OCI-LY1 (cell line): Measurements from ENCODE around the gene MEI1.

Experiments used
- H2AFZ ChIP-seq: fragments of 200-600 bp; sonication (generic), shearing (Covaris generic); 2 replicates; pipeline ENCODE4 v1.6.0; 2014; ENCODE audit warnings: antibody characterized with exemption, mild to moderate bottlenecking, low read length
- H3F3A ChIP-seq: fragments of 200-600 bp; sonication (generic), shearing (Covaris generic); 2 replicates; pipeline ENCODE4 v1.6.0; 2014; ENCODE audit warnings: mild to moderate bottlenecking, antibody characterized with exemption, low read length, moderate library complexity; ENCODE audit not compliant: insufficient read depth
- H3K27ac ChIP-seq: fragments of 200-600 bp; sonication (generic); 2 replicates; pipeline ENCODE4 v1.5.1; 2014; ENCODE audit warnings: low read length, mixed run types, mild to moderate bottlenecking, low read depth; ENCODE audit not compliant: poor library complexity, severe bottlenecking
- H3K27me3 ChIP-seq: fragments of 200-600 bp; sonication (generic); 2 replicates; pipeline ENCODE4 v1.6.0; 2014; ENCODE audit warnings: antibody characterized with exemption, mild to moderate bottlenecking, low read length, moderate library complexity; ENCODE audit not compliant: insufficient read depth
- H3K36me3 ChIP-seq: fragments of 200-600 bp; sonication (generic); 2 replicates; pipeline ENCODE4 v1.6.1; 2014; ENCODE audit warnings: mild to moderate bottlenecking, antibody characterized with exemption, low read length, moderate library complexity, mixed read lengths; ENCODE audit not compliant: insufficient read depth
- H3K4me1 ChIP-seq: fragments of 200-600 bp; sonication (generic); 2 replicates; pipeline ENCODE4 v1.5.1; 2014; ENCODE audit warnings: mild to moderate bottlenecking, low read length, moderate library complexity; ENCODE audit not compliant: insufficient read depth, severe bottlenecking
- H3K4me2 ChIP-seq: fragments of 200-600 bp; sonication (generic), shearing (Covaris generic); 2 replicates; pipeline ENCODE4 v1.6.1; 2014; ENCODE audit warnings: low read length
- H3K4me3 ChIP-seq: fragments of 200-600 bp; sonication (generic); 2 replicates; pipeline ENCODE4 v1.5.1; 2014; ENCODE audit warnings: low read length, low read depth, mild to moderate bottlenecking, mixed read lengths; ENCODE audit not compliant: poor library complexity, severe bottlenecking
- H3K79me2 ChIP-seq: fragments of 200-600 bp; shearing (Covaris generic); 2 replicates; pipeline ENCODE4 v1.6.1; 2016; ENCODE audit warnings: mixed run types, low read length, mixed read lengths; ENCODE audit not compliant: insufficient read depth
- H3K9ac ChIP-seq: fragments of 200-600 bp; sonication (generic), shearing (Covaris generic); 2 replicates; pipeline ENCODE4 v1.6.1; 2014; ENCODE audit warnings: mild to moderate bottlenecking, low read length, mixed read lengths
- H3K9me2 ChIP-seq: fragments of 200-600 bp; sonication (generic), shearing (Covaris generic); 2 replicates; pipeline ENCODE4 v1.6.1; 2014; ENCODE audit warnings: low read depth, mild to moderate bottlenecking, low read length, mixed read lengths
- H3K9me3 ChIP-seq: fragments of 200-600 bp; shearing (Covaris generic); 2 replicates; pipeline ENCODE4 v1.6.1; 2014; ENCODE audit warnings: low read length, mixed read lengths
- H4K20me1 ChIP-seq: fragments of 200-600 bp; sonication (generic), shearing (Covaris generic); 2 replicates; pipeline ENCODE4 v1.6.0; 2016; ENCODE audit warnings: mild to moderate bottlenecking, low read length; ENCODE audit not compliant: insufficient read depth
- CTCF ChIP-seq: fragments of 200-600 bp; sonication (generic), shearing (Covaris generic); IDR thresholded peaks from 2 replicates; pipeline ENCODE4 v1.5.1; 2017; ENCODE audit warnings: mild to moderate bottlenecking, antibody characterized with exemption, low read length, moderate library complexity, mixed read lengths
- EZH2 ChIP-seq: fragments of 200-600 bp; sonication (generic), shearing (Covaris generic); IDR thresholded peaks from 2 replicates; pipeline ENCODE4 v1.8.0; 2017; ENCODE audit warnings: borderline replicate concordance, mixed run types, mild to moderate bottlenecking, antibody characterized with exemption, low read length, moderate library complexity, mixed read lengths

Gene MEI1

DNA sequence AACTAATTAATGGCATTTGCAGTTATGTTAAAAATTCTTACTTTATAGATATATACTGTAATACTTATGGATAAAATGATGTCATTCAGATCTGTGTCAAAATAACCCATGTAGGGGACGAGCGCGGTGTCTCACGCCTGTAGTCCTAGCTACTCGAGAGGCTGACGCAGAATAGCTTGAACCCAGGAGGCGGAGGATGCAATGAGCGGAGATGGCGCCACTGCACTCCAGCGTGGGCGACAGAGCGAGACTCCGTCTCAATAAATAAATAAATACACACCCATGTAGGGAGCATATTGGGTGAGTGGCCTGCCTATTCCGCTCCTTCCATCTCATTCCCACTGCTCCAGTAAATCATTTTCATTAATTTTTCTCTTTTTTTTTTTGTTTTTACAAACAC is 17.7 kb upstream of the MEI1 start:
- Histone ChIP-seq H3K79me2 (peaks cover 70% of the 10 kb centered on the region), H3K9ac (peak overlapping the region; percentile 69), H3K9me3 (no peaks in the 10 kb centered on the region), H2AFZ (no peak overlapping the region), H3K9me2 (no peaks in the 10 kb centered on the region), H3K4me3 (peak overlapping the region; percentile 79), H3K27ac (no peak overlapping the region), H3K4me2 (peak overlapping the region; percentile 58), H3K4me1 (peaks cover 13% of the 10 kb centered on the region), H3F3A (no peaks in the 10 kb centered on the region), H3K36me3 (peaks cover 62% of the 10 kb centered on the region), H3K27me3 (no peaks in the 10 kb centered on the region), H4K20me1 (no peaks in the 10 kb centered on the region)
- TF ChIP-seq EZH2 (no peak), CTCF (no peak)

GRCh38 chr22:41682033-41682807 is 17.1 kb upstream of the MEI1 start:
- Histone ChIP-seq H3K79me2 (peaks cover 76% of the 10 kb centered on the region), H3K4me2 (peak overlapping the region; percentile 58), H3K4me1 (peaks cover 17% of the 10 kb centered on the region), H3F3A (no peaks in the 10 kb centered on the region), H3K36me3 (peaks cover 56% of the 10 kb centered on the region), H3K9me3 (no peaks in the 10 kb centered on the region), H3K27ac (peak overlapping the region; percentile 64), H3K9me2 (no peaks in the 10 kb centered on the region), H2AFZ (no peak overlapping the region), H4K20me1 (no peaks in the 10 kb centered on the region), H3K27me3 (no peaks in the 10 kb centered on the region), H3K9ac (peak overlapping the region; percentile 69), H3K4me3 (peak overlapping the region; percentile 79)
- TF ChIP-seq EZH2, result no peak
- TF ChIP-seq CTCF, result no peak

DNA sequence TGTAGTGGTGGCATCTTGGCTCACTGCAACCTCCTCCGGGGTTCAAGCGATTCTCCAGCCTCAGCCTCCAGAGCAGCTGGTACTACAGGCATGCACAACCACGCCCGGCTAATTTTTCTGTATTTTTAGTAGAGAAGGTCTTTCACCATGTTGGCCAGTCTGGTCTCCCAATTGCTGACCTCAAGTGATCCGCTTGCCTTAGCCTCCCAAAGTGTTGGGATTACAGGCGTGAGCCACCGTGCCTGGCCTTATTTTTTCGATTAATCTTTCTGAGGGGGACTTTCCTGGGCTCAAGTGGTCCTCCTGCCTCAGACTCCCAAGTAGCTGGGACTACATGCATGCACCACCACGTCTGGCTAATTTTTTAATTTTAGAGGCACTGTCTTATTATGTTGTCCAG is 16.3 kb upstream of the MEI1 start:
- Histone ChIP-seq H3K36me3 (peaks cover 48% of the 10 kb centered on the region), H3F3A (no peaks in the 10 kb centered on the region), H3K4me1 (peaks cover 23% of the 10 kb centered on the region), H3K4me2 (peak overlapping the region; percentile 58), H3K27ac (peak overlapping the region; percentile 64), H3K4me3 (peak overlapping the region; percentile 79), H3K9me2 (no peaks in the 10 kb centered on the region), H3K9ac (peak overlapping the region; percentile 69; the same call in 1 of the 2 replicates), H3K9me3 (no peaks in the 10 kb centered on the region), H4K20me1 (no peaks in the 10 kb centered on the region), H3K27me3 (no peaks in the 10 kb centered on the region), H3K79me2 (peaks cover 85% of the 10 kb centered on the region), H2AFZ (no peak overlapping the region)
- TF ChIP-seq CTCF (no peak), EZH2 (no peak)
